NCI-H1105 (cell line): ENCODE data around the gene ICA1L.

Experiments used
- DNase-seq: peaks from one replicate; lab custom pipeline; 2025; lab: John Stamatoyannopoulos, UW

ICA1L gene

GRCh38 chr2:202736826-202737225, 134.7 kb downstream of the ICA1L start:
- DNase-seq: no peak

GRCh38 chr2:202726070-202726469, 145.5 kb downstream of the ICA1L start:
- no peak for DNase-seq

- DNase-seq: no peak
These were observed 147.8 kb downstream of the ICA1L start for GRCh38 chr2:202723746-202724145.
